GM13977 (cell line): ENCODE data around the gene ADGB.
A peak's percentile ranks its signal among the peaks of the same experiment; 100 is the strongest.

Experiments
- DNase-seq: peaks from one replicate; pipeline ENCODE4 v3.0.0; 2012; ENCODE audit warnings: low spot score
- CTCF ChIP-seq: IDR thresholded peaks from 2 replicates; pipeline ENCODE4 v1.5.1; 2012; ENCODE audit warnings: mild to moderate bottlenecking, control low read depth; ENCODE audit not compliant: insufficient read depth; ENCODE audit errors: extremely low read depth, missing control alignments
- in situ Hi-C: fragments of 300-500 bp; cut with MboI; formaldehyde crosslinking; loops from one replicate; pipeline ENCODE4 v1.12.0; 2022; ENCODE audit warnings: low sequenced_read_pairs, low pct_unique_long_range_greater_than_20kb, mixed read lengths, inconsistent platforms; ENCODE audit not compliant: unreplicated experiment

ADGB gene

GRCh38 chr6:146700078-146700686 is 101.4 kb downstream of the ADGB start:
- in situ Hi-C loops: no loop called here

GRCh38 chr6:146701632-146702031 is 102.9 kb downstream of the ADGB start:
- in situ Hi-C loops: no loop called here
- TF ChIP-seq CTCF: no peak
- no peak for DNase-seq

More at GRCh38 chr6:146700078-146700686, 101.4 kb downstream of the ADGB start:
- TF ChIP-seq CTCF: peak; percentile 67
- DNase-seq: peak; percentile 17

- DNase-seq: no peak
- in situ Hi-C loops: no loop called here
- no peak for TF ChIP-seq CTCF
These were observed 110.4 kb downstream of the ADGB start for GRCh38 chr6:146709036-146709622.

GRCh38 chr6:146719387-146719786 is 120.6 kb downstream of the ADGB start:
- DNase-seq: no peak
- TF ChIP-seq CTCF: no peak
- in situ Hi-C loops: no loop called here

GRCh38 chr6:146739696-146740095 is 140.9 kb downstream of the ADGB start:
- no peak for DNase-seq
- no peak for TF ChIP-seq CTCF

GRCh38 chr6:146741609-146742008 is 142.8 kb downstream of the ADGB start:
- in situ Hi-C loops: no loop called here
- no peak for TF ChIP-seq CTCF

More at GRCh38 chr6:146739696-146740095, 140.9 kb downstream of the ADGB start:
- in situ Hi-C loops: no loop called here

More at GRCh38 chr6:146741609-146742008, 142.8 kb downstream of the ADGB start:
- no peak for DNase-seq
